Ramos (cell line): Measurements from ENCODE around the gene TUBB2B.

Experiments
- in situ Hi-C: fragments of 300-500 bp; cut with MboI; formaldehyde crosslinking; loops from one replicate; pipeline ENCODE4 v1.14.3; 2022; ENCODE audit warnings: low sequenced_read_pairs; ENCODE audit not compliant: unreplicated experiment

Gene TUBB2B

GRCh38 chr6:3227363-3228045, at the start of gene TUBB2B:
Gene TUBB2B (minus strand): TSS chr6:3227653. CDS start chr6:3227543, 110 bp downstream.
- in situ Hi-C loops = no loop called here

GRCh38 chr6:3277251-3277650, 49.8 kb upstream of the TUBB2B start:
- in situ Hi-C loops = loop anchor here (25.0 kb wide), 1 partner anchor 710 kb away; no protein-coding TSS in a partner anchor

GRCh38 chr6:3276174-3277167, 49.0 kb upstream of the TUBB2B start:
- in situ Hi-C loops = loop anchor here (25.0 kb wide), 1 partner anchor 711 kb away; no protein-coding TSS in a partner anchor

GRCh38 chr6:3273707-3274521, 46.5 kb upstream of the TUBB2B start:
- in situ Hi-C loops = no loop called here

GRCh38 chr6:3272911-3273547, 45.6 kb upstream of the TUBB2B start:
- in situ Hi-C loops = no loop called here

GRCh38 chr6:3271756-3272155, 44.3 kb upstream of the TUBB2B start:
- in situ Hi-C loops = no loop called here

GRCh38 chr6:3270258-3270657, 42.8 kb upstream of the TUBB2B start:
- in situ Hi-C loops = no loop called here

- in situ Hi-C loops = no loop called here
Measured at GRCh38 chr6:3269281-3269975, 42.0 kb upstream of the TUBB2B start.

GRCh38 chr6:3268680-3269079, 41.2 kb upstream of the TUBB2B start:
- in situ Hi-C loops = no loop called here

- in situ Hi-C loops = no loop called here
Measured at GRCh38 chr6:3267162-3267561, 39.7 kb upstream of the TUBB2B start.

GRCh38 chr6:3266170-3266569, 38.7 kb upstream of the TUBB2B start:
- in situ Hi-C loops = no loop called here

- in situ Hi-C loops = no loop called here
Measured at GRCh38 chr6:3265671-3266070, 38.2 kb upstream of the TUBB2B start.

GRCh38 chr6:3264356-3264755, 36.9 kb upstream of the TUBB2B start:
- in situ Hi-C loops = no loop called here

- in situ Hi-C loops = no loop called here
Measured at GRCh38 chr6:3263096-3263495, 35.6 kb upstream of the TUBB2B start.

GRCh38 chr6:3261921-3262320, 34.5 kb upstream of the TUBB2B start:
- in situ Hi-C loops = no loop called here

- in situ Hi-C loops = no loop called here
Measured at GRCh38 chr6:3261518-3261820, 34.0 kb upstream of the TUBB2B start.

- in situ Hi-C loops = no loop called here
Measured at GRCh38 chr6:3260772-3261517, 33.5 kb upstream of the TUBB2B start.

- in situ Hi-C loops = no loop called here
Measured at GRCh38 chr6:3260296-3260695, 32.8 kb upstream of the TUBB2B start.

- in situ Hi-C loops = loop anchor here (10.0 kb wide), 1 partner anchor 265 kb away; the partner anchor contains the start of gene NQO2
Measured at GRCh38 chr6:3259491-3259958, 32.1 kb upstream of the TUBB2B start.
